Smooth muscle cell (in vitro differentiated cells): ENCODE data around the gene TF. TPM values are rescaled to one million over a fixed set of nuclear protein-coding genes. Genes with fewer than 3 reads are reported as not detected.

Experiments
- DNase-seq: peaks from one replicate; lab custom pipeline; 2025; ENCODE audit not compliant: unreplicated experiment; lab: John Stamatoyannopoulos, UW
- H2AFZ ChIP-seq: fragments of 200-600 bp; sonication (generic); 2 replicates; pipeline ENCODE4 v1.6.0; 2016; ENCODE audit warnings: antibody characterized with exemption, low read depth, mild to moderate bottlenecking
- H3F3A ChIP-seq: fragments of 200-600 bp; sonication (generic); 2 replicates; pipeline ENCODE4 v1.6.0; 2017; ENCODE audit warnings: antibody characterized with exemption, low read depth
- H3K27ac ChIP-seq: fragments of 200-600 bp; sonication (generic); 2 replicates; pipeline ENCODE4 v1.5.1; 2016; ENCODE audit warnings: low read depth, mild to moderate bottlenecking
- H3K27me3 ChIP-seq: fragments of 200-600 bp; sonication (generic); 2 replicates; pipeline ENCODE4 v1.6.1; 2016; ENCODE audit warnings: low read depth, mild to moderate bottlenecking
- H3K36me3 ChIP-seq: fragments of 200-600 bp; sonication (generic); 2 replicates; pipeline ENCODE4 v1.5.1; 2016; ENCODE audit warnings: low read depth
- H3K4me1 ChIP-seq: fragments of 200-600 bp; sonication (generic); 2 replicates; pipeline ENCODE4 v1.5.1; 2016; ENCODE audit warnings: low read depth
- H3K4me2 ChIP-seq: fragments of 200-600 bp; sonication (generic); 2 replicates; pipeline ENCODE4 v1.6.0; 2016; ENCODE audit warnings: mild to moderate bottlenecking
- H3K4me3 ChIP-seq: fragments of 200-600 bp; sonication (generic); 2 replicates; pipeline ENCODE4 v1.5.1; 2016; ENCODE audit warnings: mild to moderate bottlenecking
- H3K79me2 ChIP-seq: fragments of 200-600 bp; sonication (generic); 2 replicates; pipeline ENCODE4 v1.6.0; 2016; ENCODE audit warnings: low read depth, mild to moderate bottlenecking
- H3K9ac ChIP-seq: fragments of 200-600 bp; sonication (generic); 2 replicates; pipeline ENCODE4 v1.6.0; 2016; ENCODE audit warnings: low read depth
- H3K9me3 ChIP-seq: fragments of 200-600 bp; sonication (generic); replicated peaks from 2 replicates; pipeline ENCODE4 v1.5.1; 2016; ENCODE audit warnings: low read depth
- H4K20me1 ChIP-seq: fragments of 200-600 bp; sonication (generic); 2 replicates; pipeline ENCODE4 v1.6.0; 2016; ENCODE audit warnings: low read depth
- CTCF ChIP-seq: fragments of 200-600 bp; sonication (generic); IDR thresholded peaks from 2 replicates; pipeline ENCODE4 v1.5.1; 2017; ENCODE audit warnings: borderline replicate concordance, mild to moderate bottlenecking, antibody characterized with exemption; ENCODE audit not compliant: insufficient read depth, poor library complexity, severe bottlenecking
- WGBS: methylation state at CpG from one replicate; pipeline ENCODE4 v1.1.7; 2016; ENCODE audit warnings: low lambda C conversion rate; 5-methylcytosine and 5-hydroxymethylcytosine counted together
- polyA plus RNA-seq: library from polyadenylated mRNA; unstranded; fragments of >200 nt; fragmentation: Nextera tagmentation; extraction: Ambion mirVana; gene quantifications from 2 replicates; pipeline ENCODE4 v1.2.1, GENCODE V29; 2016
- total RNA-seq: library from RNA; depleted of rRNA; stranded (reverse); fragments of >200 nt; gene quantifications from 2 replicates; pipeline ENCODE4 v1.2.3, GENCODE V29; 2014

The TF gene
- total and polyA plus RNA-seq, 2 experiments from 2014 or later = 1.0 to 1.6 TPM

- H3K4me1 ChIP-seq = no peaks in the 10 kb centered on the region
Observed at GRCh38 chr3:133828576-133829309, 82.5 kb downstream of the TF start.

GRCh38 chr3:133829310-133829707 lies 83.1 kb downstream of the TF start:
- no peaks in the 10 kb centered on the region for H3K4me1 ChIP-seq
- no peak overlapping the region for H2AFZ ChIP-seq
- no peak overlapping the region for H3K4me2 ChIP-seq
- H3K27ac ChIP-seq = no peak overlapping the region
- H3K36me3 ChIP-seq = no peaks in the 10 kb centered on the region
- no peaks in the 10 kb centered on the region for H3K9me3 ChIP-seq
- no peaks in the 10 kb centered on the region for H4K20me1 ChIP-seq
- H3K27me3 ChIP-seq = no peaks in the 10 kb centered on the region
- no peak for TF ChIP-seq CTCF
- 80% methylated on average over 3 of the region's 3 CpGs for WGBS
- H3K79me2 ChIP-seq = no peaks in the 10 kb centered on the region
- H3K9ac ChIP-seq = no peak overlapping the region
- DNase-seq = no peak
- no peaks in the 10 kb centered on the region for H3F3A ChIP-seq
- H3K4me3 ChIP-seq = no peak overlapping the region

More at GRCh38 chr3:133828576-133829309, 82.5 kb downstream of the TF start:
- Histone ChIP-seq H3K27me3 (no peaks in the 10 kb centered on the region), H2AFZ (no peak overlapping the region), H3K4me2 (no peak overlapping the region), H3F3A (no peaks in the 10 kb centered on the region), H4K20me1 (no peaks in the 10 kb centered on the region), H3K9ac (no peak overlapping the region), H3K79me2 (no peaks in the 10 kb centered on the region), H3K36me3 (no peaks in the 10 kb centered on the region), H3K4me3 (no peak overlapping the region), H3K9me3 (no peaks in the 10 kb centered on the region), H3K27ac (no peak overlapping the region)
- no peak for TF ChIP-seq CTCF
- WGBS = 86% methylated on average over 12 of the region's 12 CpGs
- no peak for DNase-seq

- H3K36me3 ChIP-seq = no peaks in the 10 kb centered on the region
- no peak overlapping the region for H3K4me2 ChIP-seq
- no peak overlapping the region for H3K27ac ChIP-seq
- H2AFZ ChIP-seq = no peak overlapping the region
- H3K4me3 ChIP-seq = no peak overlapping the region
- TF ChIP-seq CTCF = no peak
- 82% methylated on average over 3 of the region's 3 CpGs for WGBS
- no peaks in the 10 kb centered on the region for H3K9me3 ChIP-seq
- H3F3A ChIP-seq = no peaks in the 10 kb centered on the region
- no peaks in the 10 kb centered on the region for H3K27me3 ChIP-seq
- no peaks in the 10 kb centered on the region for H4K20me1 ChIP-seq
- H3K9ac ChIP-seq = no peak overlapping the region
- no peaks in the 10 kb centered on the region for H3K79me2 ChIP-seq
- no peak for DNase-seq
- H3K4me1 ChIP-seq = no peaks in the 10 kb centered on the region
Observed at GRCh38 chr3:133830071-133830470, 83.9 kb downstream of the TF start.
